Ecto neural progenitor cell (in vitro differentiated cells): Measurements from ENCODE around the gene GRPEL1.
A peak's percentile ranks its signal among the peaks of the same experiment; 100 is the strongest.

ENCODE experiments used
- DNase-seq: peaks from one replicate; pipeline ENCODE4 v3.0.0-alpha.2; 2018; ENCODE audit warnings: low spot score

The GRPEL1 gene

GRCh38 chr4:7045553-7045952 is 22.3 kb downstream of the GRPEL1 start:
- DNase-seq, result no peak

GRCh38 chr4:7044137-7044930 is 23.5 kb downstream of the GRPEL1 start:
- DNase-seq, result no peak

- DNase-seq, result peak; percentile 76
These were observed 24.4 kb downstream of the GRPEL1 start, which contains the start of gene TADA2B for GRCh38 chr4:7043284-7044136. Gene TADA2B (plus strand): TSS chr4:7043372. CDS start chr4:7043580, 208 bp downstream.

- peak; percentile 99 for DNase-seq
These were observed 25.2 kb downstream of the GRPEL1 start for GRCh38 chr4:7042503-7043283.

GRCh38 chr4:7041801-7042502 is 25.9 kb downstream of the GRPEL1 start:
- no peak for DNase-seq

GRCh38 chr4:7041246-7041645 is 26.6 kb downstream of the GRPEL1 start:
- DNase-seq, result no peak

GRCh38 chr4:7040765-7041164 is 27.1 kb downstream of the GRPEL1 start:
- no peak for DNase-seq

- DNase-seq, result no peak
These were observed 30.4 kb downstream of the GRPEL1 start for GRCh38 chr4:7037425-7037824.

GRCh38 chr4:7034262-7035081 is 33.4 kb downstream of the GRPEL1 start:
- no peak for DNase-seq

GRCh38 chr4:7032596-7032995 is 35.3 kb downstream of the GRPEL1 start:
- no peak for DNase-seq

GRCh38 chr4:7031558-7032449 is 36.1 kb downstream of the GRPEL1 start:
- no peak for DNase-seq

GRCh38 chr4:7030856-7031255 is 37.0 kb downstream of the GRPEL1 start:
- no peak for DNase-seq

- DNase-seq, result no peak
These were observed 37.9 kb downstream of the GRPEL1 start for GRCh38 chr4:7029921-7030320.

GRCh38 chr4:7029212-7029611 is 38.7 kb downstream of the GRPEL1 start:
- DNase-seq, result no peak

GRCh38 chr4:7027913-7028312 is 40.0 kb downstream of the GRPEL1 start:
- DNase-seq, result no peak

- DNase-seq, result no peak
These were observed 40.6 kb downstream of the GRPEL1 start for GRCh38 chr4:7027284-7027683.

- no peak for DNase-seq
These were observed 41.8 kb downstream of the GRPEL1 start for GRCh38 chr4:7026107-7026506.

- no peak for DNase-seq
These were observed 42.7 kb downstream of the GRPEL1 start for GRCh38 chr4:7025040-7025602.

GRCh38 chr4:7024336-7024890 is 43.5 kb downstream of the GRPEL1 start:
- DNase-seq, result no peak
